DMS53 (cell line): ENCODE data around the gene OGDH.
"Not testable (repeated sequence)": the region's sequence is repeated elsewhere in the genome, so short reads cannot be mapped to it uniquely, and the experiment has no call there.

Experiments
- DNase-seq: peaks from one replicate; lab custom pipeline; 2025; lab: John Stamatoyannopoulos, UW

OGDH gene

DNA sequence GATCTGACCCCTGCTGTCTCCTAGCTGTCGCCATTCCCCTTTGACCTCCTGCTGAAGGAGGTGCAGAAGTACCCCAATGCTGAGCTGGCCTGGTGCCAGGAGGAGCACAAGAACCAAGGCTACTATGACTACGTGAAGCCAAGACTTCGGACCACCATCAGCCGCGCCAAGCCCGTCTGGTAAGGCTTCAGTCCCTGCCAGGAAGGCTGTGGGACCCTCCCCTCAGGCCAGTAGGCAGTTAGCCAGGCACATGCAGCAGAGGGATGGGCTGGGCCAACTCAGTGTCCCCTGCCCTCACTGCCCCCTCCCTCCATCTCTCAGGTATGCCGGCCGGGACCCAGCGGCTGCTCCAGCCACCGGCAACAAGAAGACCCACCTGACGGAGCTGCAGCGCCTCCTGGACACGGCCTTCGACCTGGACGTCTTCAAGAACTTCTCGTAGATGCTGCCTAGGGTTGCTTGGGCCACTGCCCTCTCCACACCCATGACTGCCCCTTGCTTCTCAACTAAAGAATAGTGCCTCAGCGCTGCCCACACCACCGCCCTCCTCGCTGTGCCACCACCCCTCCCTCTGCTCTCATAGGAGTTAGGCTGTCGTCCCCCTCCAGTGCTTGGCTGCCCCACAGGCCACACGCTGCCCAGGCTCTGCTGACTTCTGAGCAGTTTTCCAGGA, 101.3 kb downstream of the OGDH start:
- DNase-seq = no peak

DNA sequence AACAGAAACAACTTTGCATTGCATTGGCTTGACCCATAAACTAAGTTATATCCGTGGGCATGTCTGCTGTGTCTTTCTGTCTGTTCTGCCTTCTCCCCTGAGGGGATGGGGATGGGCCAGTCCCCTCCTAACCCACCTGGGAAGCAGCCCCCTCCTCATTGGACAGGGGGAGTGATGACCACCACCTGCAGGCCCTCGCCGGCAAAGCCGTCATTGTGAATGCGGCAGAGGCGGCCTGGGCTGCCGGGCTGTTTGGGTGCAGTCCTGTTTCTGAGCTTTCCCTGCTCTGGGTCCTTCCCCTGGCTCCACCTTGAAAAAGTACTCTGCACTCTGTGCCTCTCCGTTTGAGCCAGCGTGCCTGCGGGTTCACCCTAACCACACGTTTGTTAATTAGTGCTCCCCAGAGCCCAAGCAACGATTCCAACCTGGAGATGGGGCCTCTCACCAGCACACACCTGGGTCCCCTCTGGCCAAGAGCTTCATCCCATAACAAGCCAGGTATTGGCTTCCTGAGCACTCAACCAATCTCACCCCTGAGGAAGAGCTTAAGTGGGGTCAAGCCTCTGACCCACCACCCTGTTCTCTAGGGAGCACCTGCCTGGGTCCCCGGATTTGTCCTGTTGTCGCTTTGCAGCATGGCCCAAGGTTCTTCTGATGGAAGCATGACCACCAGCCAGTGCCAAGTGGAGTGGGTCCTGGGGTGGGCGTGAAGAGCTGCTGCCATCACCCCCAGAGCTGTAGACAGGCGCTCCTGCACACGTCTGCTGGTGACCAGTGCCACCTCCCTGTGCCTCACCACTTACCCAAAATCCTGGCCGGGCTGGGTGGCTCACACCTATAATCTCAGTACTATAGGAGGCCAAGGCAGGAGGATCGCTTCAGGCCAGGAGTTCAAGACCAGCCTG, 102.8 kb downstream of the OGDH start:
- DNase-seq = no peak

DNA sequence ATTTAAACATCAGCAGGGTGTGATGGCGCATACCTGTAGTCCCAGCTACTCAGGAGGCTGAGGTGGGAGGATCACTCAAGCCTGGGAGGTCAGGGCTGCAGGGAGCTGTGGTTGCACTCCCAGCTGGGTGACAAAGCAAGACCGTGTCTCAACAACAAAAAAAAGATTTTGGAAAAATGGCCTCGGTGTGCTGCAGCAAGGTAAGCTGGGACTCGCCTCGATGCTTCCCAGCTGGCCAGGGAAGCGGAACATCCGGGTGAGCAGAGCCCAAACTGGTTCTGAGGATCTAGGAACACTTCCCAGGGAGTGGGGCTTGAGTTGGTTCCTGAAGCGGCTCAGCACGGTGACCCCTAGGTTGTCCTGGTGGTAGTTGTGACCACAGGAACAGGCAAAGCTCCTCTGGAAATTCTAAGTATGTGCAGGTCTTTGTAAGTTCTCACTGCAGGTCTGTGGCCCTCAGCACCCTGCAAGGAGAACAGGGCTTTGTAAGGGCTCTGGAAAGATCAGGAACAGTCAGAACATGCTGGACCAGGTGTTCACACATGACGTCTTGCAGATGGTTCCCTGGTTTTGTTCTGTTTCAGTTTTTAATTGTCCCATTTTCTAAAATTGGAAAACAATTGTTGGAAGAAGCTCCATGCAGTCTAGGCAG, 103.6 kb downstream of the OGDH start:
- no peak for DNase-seq

DNA sequence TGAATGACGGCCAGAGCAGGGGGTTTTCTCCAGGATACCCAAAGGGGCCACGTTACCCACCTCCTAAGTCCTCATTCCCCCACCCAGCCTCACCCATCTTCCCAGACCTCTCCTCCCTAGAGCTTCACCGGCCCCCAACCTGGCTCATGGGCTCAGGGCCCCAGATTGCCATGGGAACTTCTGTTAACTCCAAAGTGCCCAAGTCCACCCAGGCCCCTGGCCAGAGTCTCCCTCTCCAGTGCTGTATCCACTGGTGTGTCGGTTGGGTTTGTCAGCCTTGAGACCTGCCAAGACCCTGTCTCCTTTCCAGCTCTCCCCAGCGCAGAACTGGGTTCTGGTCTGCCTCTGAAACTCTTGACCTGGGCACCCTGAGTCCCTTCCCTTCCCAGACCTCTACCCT, 105.1 kb downstream of the OGDH start:
- DNase-seq = no peak

DNA sequence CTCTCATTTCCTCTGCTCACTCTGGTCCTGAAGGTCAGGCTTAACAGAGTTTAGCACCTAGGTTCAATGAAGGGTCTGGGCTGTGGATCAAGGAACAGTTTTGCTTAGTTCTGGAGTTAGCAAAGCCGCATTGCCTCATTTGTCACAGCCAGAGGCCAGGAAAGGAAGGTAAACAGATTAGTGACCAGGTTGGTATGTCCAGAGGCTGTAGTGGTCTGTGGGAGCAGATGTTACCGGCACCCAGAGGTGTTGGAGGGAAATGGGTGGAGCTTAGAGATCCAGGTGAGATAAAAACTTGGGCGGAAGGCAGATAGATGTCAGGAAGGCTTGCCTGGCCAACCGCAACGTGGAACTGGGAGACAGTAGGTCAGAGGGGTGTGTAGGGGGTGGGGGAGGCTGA, 105.6 kb downstream of the OGDH start:
- DNase-seq = peak; percentile 74

DNA sequence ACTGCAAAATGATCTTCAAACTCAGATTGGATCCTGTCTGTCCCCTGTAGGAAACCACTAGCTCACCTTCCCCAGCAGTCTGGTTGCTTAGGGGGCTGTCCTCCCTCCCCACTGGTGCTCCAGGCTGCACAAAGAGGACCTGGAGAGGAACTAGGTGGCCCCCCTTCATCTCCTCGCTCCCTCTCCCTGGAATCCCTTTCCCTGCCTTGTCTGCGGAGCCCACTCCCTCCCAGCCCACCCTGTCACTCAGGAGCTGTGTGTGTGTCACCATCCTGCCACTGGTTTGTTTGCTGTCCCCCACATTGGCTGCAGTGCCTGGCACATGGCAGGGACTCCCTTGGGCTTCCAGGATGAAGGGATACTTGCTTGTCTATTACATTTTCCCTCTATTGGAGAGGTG, 106.7 kb downstream of the OGDH start:
- DNase-seq = no peak

DNA sequence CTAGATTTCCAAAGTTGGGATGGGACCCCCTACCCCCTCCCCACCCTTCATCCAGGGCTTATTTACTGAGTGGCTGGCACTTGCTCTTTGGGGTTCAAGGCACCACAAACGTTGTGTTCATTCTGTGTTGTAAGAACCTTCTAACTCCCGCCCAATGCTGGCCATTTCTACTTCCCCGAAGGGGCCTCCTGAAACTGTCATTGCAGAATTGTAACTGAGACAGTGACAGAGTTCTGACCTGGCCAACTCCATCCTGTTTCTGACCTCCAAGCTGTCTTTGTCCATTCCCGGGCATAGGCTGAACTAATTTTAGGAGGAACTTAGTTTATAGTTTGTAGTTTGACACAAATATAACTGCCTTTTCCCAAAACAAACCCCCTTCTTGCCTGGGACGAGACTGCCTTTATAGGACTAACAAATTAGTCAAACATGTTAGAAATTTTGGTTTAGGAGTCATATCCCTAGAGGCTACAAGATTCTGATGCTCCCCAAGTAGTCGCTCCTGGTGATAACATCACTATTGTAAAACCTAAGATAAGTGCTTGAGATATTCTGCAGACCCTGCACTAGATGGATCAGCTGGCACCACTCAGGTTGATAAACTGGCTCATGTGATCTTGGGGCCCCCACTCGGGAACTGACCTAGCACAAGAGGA, 107.4 kb downstream of the OGDH start:
- no peak for DNase-seq

DNA sequence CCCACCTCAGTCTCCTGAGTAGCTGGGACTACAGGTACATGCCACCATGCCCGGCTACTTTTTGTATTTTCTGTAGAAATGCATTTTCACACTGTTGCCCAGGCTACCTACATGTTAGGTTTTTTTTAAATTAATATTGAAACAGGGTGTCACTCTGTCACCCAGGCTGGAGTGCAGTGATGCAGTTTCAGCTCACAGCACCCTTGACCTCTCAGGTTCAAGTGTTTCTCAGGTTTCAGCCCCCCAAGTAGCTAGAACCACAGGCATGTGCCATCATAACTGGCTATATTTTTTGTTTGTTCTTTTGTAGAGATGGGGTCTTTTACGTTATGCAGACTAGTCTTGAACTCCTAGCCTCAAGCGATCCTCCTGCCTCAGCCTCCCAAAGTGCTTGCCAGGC, 109.8 kb downstream of the OGDH start:
- no peak for DNase-seq

DNA sequence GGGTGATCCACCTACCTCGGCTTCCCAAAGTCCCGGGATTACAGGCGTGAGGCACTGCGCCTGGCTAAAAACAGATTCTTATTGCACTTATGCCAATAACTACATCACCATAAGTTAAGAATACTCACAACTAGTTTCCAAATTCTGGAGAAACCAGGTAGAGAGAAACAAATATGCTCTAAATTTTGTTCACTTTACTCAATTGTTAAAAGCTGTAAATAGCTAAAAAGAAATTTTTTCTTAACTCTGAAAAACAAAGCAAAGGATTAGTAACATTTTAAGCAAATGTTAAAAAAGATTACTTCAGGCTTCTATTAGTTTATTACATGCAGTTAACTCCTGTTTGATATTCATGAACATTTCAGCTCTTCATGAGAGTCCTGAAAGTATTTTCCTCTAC, 113.9 kb downstream of the OGDH start:
- peak; percentile 16 for DNase-seq

DNA sequence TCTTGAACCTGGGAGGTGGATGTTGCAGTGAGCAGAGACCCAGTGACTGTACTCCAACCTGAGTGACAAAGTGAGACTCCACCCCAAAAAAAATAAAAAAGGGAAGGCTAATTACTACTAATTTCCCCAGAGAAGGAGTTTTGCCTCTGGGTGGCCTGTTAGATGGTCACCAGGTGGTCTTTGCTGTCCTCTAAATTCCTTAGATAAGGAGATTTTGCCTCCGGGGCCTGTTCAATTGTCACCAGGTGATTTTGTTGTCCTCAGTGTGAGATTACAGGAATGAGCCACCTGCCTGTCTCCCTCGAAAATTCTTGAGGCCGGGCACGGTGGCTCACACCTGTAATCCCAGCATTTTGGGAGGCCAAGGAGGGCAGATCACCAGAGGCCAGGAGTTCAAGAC, 117.8 kb downstream of the OGDH start:
- no peak for DNase-seq

DNA sequence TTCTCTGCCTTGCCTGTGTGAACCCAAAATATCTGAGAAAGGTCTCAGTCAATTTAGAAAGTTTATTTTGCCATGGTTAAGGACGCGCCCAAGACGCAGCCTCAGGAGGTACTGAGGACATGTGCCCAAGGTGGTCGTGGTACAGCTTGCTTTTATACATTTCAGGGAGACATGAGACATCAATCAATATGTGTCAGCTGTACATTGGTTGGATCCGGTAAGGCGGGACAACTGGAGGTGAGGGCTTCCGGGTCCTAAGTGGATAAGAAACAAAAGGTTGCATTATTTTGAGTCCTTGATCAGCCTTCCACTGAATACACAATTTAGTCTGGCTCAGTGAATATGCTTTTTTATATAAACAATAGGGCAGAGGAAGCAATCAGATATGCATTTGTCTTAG, 119.8 kb downstream of the OGDH start:
- DNase-seq = not testable (repeated sequence)

DNA sequence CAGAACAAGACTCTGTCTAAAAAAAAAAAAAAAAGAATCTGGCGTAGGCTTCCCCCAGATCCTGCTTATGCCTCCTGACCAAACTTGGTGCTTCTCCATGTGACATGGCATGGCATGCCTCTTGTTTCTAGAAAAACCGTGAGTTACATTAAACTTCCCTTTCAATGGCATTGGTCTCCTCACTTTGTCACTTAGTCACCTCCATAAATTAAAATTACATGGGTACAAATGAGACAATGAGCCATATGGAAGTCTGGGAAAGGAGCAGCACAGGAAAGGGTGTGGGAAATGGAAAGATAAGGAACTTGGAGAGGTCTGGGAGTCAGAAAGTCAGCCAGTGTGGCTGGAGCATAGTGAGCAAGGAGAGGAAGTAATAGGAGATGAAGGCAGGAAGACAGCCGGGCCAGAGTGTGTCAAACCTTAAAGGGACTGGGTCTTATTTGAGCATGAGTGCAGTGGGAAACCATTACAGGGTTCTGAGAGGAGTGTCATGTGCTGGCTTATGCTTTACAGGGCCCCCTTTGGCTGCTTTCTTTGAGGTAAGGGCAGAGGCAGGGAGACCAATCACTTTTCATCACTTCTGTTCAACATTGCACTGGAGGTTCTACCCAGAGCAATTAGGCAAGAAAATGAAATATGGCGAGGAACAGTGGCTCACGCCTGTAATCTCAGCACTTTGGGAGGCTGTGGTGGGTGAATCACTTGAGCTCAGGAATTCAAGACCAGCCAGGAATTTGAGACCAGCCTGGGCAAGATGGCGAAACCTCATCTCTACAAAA, 120.9 kb downstream of the OGDH start:
- DNase-seq = no peak

DNA sequence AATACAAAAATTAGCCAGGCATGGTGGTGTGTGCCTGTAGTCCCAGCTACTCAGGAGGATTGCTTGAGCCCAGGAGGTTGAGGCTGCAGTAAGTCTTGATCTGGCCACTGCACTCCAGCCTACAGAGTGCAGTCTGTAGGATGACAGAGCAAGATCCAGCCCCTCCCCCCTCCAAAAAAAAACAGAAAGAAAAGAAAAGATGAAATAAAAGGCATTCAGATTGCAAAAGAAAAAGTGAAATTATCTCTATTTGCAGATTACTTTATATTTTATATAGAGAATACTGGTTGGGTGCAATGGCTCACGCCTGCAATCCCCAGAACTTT, 121.5 kb downstream of the OGDH start:
- DNase-seq = no peak

DNA sequence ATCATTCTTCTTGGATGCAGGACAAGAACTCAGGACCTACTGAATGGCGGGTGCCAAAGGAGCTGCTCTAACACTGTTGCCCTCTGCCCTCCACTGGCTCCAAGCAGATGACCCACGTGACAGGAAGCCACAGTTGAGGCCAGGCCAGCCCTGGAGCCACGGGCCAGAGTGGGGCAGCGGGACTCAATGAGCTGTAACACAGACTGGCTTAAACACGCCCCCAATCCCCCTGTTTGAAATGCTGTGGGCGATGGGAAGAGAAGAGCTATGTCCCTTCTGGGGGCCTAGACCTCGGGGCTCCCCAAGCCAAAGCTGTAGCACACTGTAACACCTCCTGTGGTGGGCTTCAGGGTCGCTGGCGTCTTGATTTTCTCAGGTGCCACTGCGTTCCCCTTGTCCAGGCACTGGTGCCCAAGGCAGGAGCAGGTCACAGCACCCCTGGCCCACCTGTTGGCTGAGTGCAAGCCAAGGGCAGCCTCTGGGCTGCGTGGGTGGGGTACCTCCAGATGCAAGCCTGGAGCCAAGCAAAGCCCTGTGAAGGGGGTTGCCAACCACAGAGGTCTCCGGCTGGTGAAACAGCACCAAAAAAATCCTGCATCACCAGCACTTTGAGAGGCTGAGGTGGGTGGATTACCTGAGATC, 123.6 kb downstream of the OGDH start:
- no peak for DNase-seq

DNA sequence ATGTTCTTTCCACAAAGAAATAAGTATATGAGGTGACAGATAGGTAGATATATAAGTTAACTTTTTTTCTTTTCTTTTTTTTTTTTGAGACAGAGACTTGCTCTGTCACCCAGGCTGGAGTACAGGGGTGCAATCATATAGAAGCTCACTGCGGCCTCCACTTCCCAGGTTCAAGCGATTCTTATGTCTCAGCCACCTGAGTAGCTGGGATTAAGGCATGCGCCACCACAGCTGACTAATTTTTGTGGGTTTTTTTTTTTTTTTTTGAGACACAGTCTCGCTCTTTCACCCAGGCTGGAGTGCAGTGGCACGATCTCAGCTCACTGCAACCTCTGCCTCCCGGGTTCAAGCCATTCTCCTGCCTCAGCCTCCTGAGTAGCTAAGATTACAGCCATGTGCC, 126.5 kb downstream of the OGDH start:
- DNase-seq = not testable (repeated sequence)

DNA sequence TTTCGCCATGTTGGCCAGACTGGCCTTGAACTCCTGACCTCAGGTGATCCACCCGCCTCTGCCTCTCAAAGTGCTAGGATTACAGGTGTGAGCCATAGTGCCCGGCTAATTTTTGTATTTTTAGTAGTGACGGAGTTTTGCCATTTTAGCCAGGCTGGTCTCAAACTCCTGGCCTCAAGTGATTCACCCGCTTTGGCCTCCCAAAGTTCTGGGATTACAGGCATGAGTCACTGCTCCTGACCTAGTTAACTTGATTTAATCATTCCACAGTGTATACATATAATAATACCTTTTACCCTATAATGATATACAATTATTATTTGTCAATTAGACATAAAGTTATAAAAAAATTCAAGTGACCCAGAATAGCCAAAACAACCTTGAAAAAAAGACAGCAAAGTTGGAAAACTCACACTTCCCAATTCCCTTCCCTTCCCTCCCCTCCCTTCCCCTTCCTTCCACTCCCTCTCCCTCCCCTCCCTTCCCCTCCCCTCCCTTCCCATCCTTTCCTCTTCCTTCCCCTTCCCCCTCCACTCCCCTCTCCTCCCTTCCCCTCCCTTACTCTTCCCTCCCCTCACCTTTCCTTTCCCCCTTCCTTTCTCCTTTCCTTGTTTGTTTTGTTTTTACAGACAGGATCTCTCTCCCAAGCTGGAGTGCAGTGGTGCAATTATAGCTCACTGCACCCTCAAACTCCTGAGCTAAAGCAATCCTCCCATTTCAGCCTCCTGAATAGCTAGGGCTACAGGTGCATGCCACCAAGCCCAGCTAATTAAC, 127.5 kb downstream of the OGDH start:
- DNase-seq = no peak

DNA sequence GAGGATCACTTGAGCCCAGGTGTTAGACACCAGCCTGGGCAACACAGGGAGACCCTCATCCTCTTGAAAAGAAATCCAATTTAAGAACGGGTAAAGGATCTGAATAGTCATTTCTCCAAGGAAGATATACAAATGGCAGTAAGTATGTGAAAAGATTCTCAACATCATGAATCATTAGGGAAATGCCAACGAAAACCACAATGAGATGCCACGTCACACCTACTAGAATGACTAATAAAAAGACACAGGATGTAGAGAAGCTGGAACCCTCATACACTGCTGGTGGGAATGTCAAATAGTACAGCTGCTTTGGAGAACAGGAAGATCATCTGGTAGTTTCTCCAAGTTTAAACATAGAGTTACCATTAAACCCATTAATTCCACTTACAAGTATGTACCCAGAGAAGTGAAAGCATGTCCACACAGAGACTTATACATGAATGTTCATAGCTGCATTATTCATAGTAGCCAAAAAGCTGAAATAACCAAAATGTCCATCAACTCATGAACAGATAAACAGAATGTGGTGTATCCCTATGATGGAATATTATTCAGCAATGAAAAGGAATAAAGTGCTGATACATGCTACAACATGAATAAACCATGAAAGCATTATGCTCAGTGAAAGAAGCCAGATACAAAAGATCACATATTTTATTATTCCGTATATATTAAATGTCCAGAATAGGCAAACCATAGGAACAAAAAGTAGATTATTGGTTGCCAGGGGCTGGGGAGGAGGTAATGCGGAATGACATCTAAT, 129.2 kb downstream of the OGDH start:
- no peak for DNase-seq

DNA sequence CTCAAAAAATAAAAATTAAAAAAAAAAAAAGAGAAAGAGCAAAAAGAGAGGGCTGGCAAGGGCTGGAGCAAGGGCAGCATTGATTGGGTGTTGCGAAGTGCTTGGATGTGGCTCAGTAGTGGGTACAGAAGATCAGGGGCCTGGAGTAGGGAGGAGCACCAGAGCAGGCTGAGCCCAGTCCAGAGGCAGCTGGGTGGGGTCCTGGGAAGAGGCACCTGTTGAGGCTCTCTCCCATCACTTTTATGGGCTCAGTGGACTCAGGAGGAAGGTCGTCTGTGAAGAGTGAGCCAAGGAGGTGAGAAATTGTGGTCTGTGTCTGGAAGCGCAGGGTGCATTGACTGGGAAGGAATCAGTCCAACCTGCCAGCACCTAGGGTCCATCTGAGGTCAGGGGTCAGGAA, 130.5 kb downstream of the OGDH start:
- no peak for DNase-seq

DNA sequence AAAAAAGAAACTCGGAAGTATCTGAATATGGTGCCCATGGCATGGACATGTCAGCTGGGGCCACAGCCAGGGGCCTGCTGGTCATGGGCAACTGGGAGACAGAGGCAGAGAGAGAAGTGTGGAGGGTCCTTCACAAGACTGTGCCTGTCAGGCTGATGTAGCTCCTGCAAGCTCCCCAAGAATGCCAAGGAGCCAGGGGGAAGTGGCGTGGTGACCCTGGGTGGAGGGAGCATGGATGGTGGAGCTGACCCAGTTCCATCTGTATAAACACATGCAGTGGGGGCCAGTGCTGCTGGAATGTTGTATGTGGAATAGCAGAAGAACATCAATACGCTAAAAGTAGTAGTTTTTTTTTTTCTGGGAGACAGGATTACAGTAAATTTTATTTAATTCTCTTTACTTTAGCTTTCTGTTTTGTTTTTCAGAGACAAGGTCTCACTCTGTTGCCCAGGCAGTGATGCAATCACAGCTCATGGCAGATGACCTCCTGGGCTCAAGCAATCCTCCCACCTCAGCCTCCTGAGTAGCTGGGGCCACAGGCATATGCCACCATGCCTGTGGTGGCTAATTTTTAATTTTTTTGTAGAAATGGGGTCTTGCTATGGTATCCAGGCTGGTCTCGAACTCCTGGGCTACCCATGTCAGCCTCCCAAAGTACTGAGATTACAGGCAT, 131.8 kb downstream of the OGDH start:
- no peak for DNase-seq
